Common myeloid progenitor, CD34-positive (primary cell): ENCODE data around the gene PPIL1.

Experiments
- CTCF ChIA-PET: fragments of 350-600 bp; sonication (Branson Sonifier 250); formaldehyde crosslinking; loops from one replicate; lab custom pipeline; 2021; ENCODE audit warnings: antibody characterized with exemption; lab: Charles Lee
- POLR2A ChIA-PET: fragments of 350-600 bp; sonication (Branson Sonifier 250); formaldehyde crosslinking; loops from one replicate; lab custom pipeline; 2021; ENCODE audit warnings: antibody characterized with exemption; lab: Charles Lee
- DNase-seq, 3 donors: peaks; one replicate each; pipeline versions ENCODE4 v3.0.0 to v3.0.0-alpha.2; 2013
- H3K27ac ChIP-seq, 2 experiments: 1 replicate in 1 of 2; 2 replicates in 1 of 2; pipeline ENCODE4 v1.7.0; 2013; ENCODE audit warnings: inconsistent platforms in 2 of 2, low read length in 2 of 2, mild to moderate bottlenecking in 2 of 2, low read depth in 1 of 2, moderate library complexity in 1 of 2; ENCODE audit not compliant: severe bottlenecking in 2 of 2, insufficient read depth in 1 of 2, poor library complexity in 1 of 2
- H3K27me3 ChIP-seq, 5 experiments: replicated peaks in 2 of 5; 1 replicate in 3 of 5; 2 replicates in 2 of 5; pipeline versions ENCODE4 v1.6.1 to v1.7.0; 2013; ENCODE audit warnings: low read length in 4 of 5, mild to moderate bottlenecking in 2 of 5, moderate library complexity in 2 of 5, inconsistent platforms in 1 of 5; ENCODE audit not compliant: insufficient read depth in 5 of 5, control insufficient read depth in 4 of 5
- H3K36me3 ChIP-seq, 4 experiments: 1 replicate in 2 of 4; 2 replicates in 2 of 4; pipeline versions ENCODE4 v1.6.1 to v1.7.0; 2013; ENCODE audit warnings: low read length in 3 of 4, control low read depth in 1 of 4, mild to moderate bottlenecking in 1 of 4; ENCODE audit not compliant: control insufficient read depth in 4 of 4, insufficient read depth in 4 of 4
- H3K4me1 ChIP-seq, 4 experiments: 1 replicate in 3 of 4; 2 replicates in 1 of 4; pipeline versions ENCODE4 v1.6.1 to v1.7.1; 2013; ENCODE audit warnings: low read length in 3 of 4, mild to moderate bottlenecking in 3 of 4, control low read depth in 1 of 4, inconsistent platforms in 1 of 4, moderate library complexity in 1 of 4; ENCODE audit not compliant: control insufficient read depth in 4 of 4, insufficient read depth in 4 of 4; ENCODE audit errors: control extremely low read depth in 1 of 4
- H3K4me3 ChIP-seq, 7 experiments: 1 replicate in 4 of 7; 2 replicates in 3 of 7; pipeline versions ENCODE4 v1.5.1 to v1.7.0; 2013; ENCODE audit warnings: mild to moderate bottlenecking in 7 of 7, low read length in 6 of 7, moderate library complexity in 6 of 7, inconsistent platforms in 2 of 7, low read depth in 2 of 7, control low read depth in 1 of 7; ENCODE audit not compliant: insufficient read depth in 4 of 7, control insufficient read depth in 1 of 7; ENCODE audit errors: extremely low read depth in 1 of 7
- H3K9me3 ChIP-seq, 5 experiments: 1 replicate in 4 of 5; 2 replicates in 1 of 5; pipeline versions ENCODE4 v1.6.1 to v1.7.1; 2013; ENCODE audit warnings: low read length in 4 of 5, mild to moderate bottlenecking in 2 of 5, inconsistent platforms in 1 of 5, low read depth in 1 of 5, moderate library complexity in 1 of 5; ENCODE audit not compliant: control insufficient read depth in 4 of 5, insufficient read depth in 2 of 5; ENCODE audit errors: control extremely low read depth in 1 of 5
- WGBS: methylation state at CpG from one replicate; pipeline ENCODE4 v1.1.5; 2013; ENCODE audit not compliant: insufficient coverage; 5-methylcytosine and 5-hydroxymethylcytosine counted together

The PPIL1 gene

GRCh38 chr6:36857325-36857724 lies 17.3 kb downstream of the PPIL1 start:
- POLR2A ChIA-PET, result no interaction called here
- Histone ChIP-seq H3K36me3 (peaks cover 7 to 53% (median 29%) of the 10 kb centered on the region in 4 experiments), H3K27me3 (no peaks in the 10 kb centered on the region), H3K4me3 (no peak overlapping the region), H3K9me3 (no peaks in the 10 kb centered on the region), H3K4me1 (peaks cover 0 to 17% (median 1%) of the 10 kb centered on the region in 4 experiments), H3K27ac (no peak overlapping the region)
- 100% methylated on average over 3 of the region's 4 CpGs for WGBS
- no peak for DNase-seq
- CTCF ChIA-PET, result interaction anchor here (0.7 to 1.7 kb wide), 7 partner anchors 8 to 107 kb away, joined by 3 to 8 read pairs (median 3); no protein-coding TSS in a partner anchor

- H3K4me1 ChIP-seq, result peaks cover 2 to 27% (median 5%) of the 10 kb centered on the region in 4 experiments
- WGBS, result 96% methylated on average over 6 of the region's 8 CpGs
- CTCF ChIA-PET, result interaction anchor here (0.6 to 1.7 kb wide), 3 partner anchors 18 to 90 kb away, joined by 3 to 8 read pairs (median 5); no protein-coding TSS in a partner anchor
These were observed 18.3 kb downstream of the PPIL1 start for GRCh38 chr6:36856277-36856676.

GRCh38 chr6:36855750-36856149 lies 18.9 kb downstream of the PPIL1 start:
- H3K4me1 ChIP-seq, result peaks cover 2 to 28% (median 5%) of the 10 kb centered on the region in 4 experiments
- peaks cover 7 to 49% (median 26%) of the 10 kb centered on the region in 4 experiments for H3K36me3 ChIP-seq
- DNase-seq, result no peak
- H3K9me3 ChIP-seq, result no peaks in the 10 kb centered on the region
- no peaks in the 10 kb centered on the region for H3K27me3 ChIP-seq
- ChIA-PET CTCF (interaction anchor here (0.6 kb wide), 1 partner anchor 18 kb away, joined by 3 read pairs; no protein-coding TSS in a partner anchor), POLR2A (no interaction called here)
- H3K4me3 ChIP-seq, result no peak overlapping the region
- 100% methylated on average over 7 of the region's 10 CpGs for WGBS
- H3K27ac ChIP-seq, result no peak overlapping the region

More at GRCh38 chr6:36856277-36856676, 18.3 kb downstream of the PPIL1 start:
- POLR2A ChIA-PET, result no interaction called here
- Histone ChIP-seq H3K9me3 (no peaks in the 10 kb centered on the region), H3K27ac (no peak overlapping the region), H3K27me3 (no peaks in the 10 kb centered on the region), H3K36me3 (peaks cover 7 to 49% (median 26%) of the 10 kb centered on the region in 4 experiments), H3K4me3 (no peak overlapping the region)
- no peak for DNase-seq

GRCh38 chr6:36853325-36853724 lies 21.3 kb downstream of the PPIL1 start:
- Histone ChIP-seq H3K9me3 (no peaks in the 10 kb centered on the region), H3K36me3 (peaks cover 7 to 38% (median 20%) of the 10 kb centered on the region in 4 experiments), H3K4me1 (peaks cover 12 to 49% (median 20%) of the 10 kb centered on the region in 4 experiments), H3K27me3 (peaks cover 0 to 3% (median 0%) of the 10 kb centered on the region in 5 experiments), H3K27ac (no peak overlapping the region), H3K4me3 (no peak overlapping the region)
- peak in 2 of 3 donors; percentile 55 to 59 for DNase-seq
- CTCF ChIA-PET, result interaction anchor here (1.0 to 10.8 kb wide), 18 partner anchors 9 to 238 kb away, joined by 3 to 189 read pairs (median 14); partner anchors contain the start of genes CPNE5 and PPIL1
- WGBS, result 77% methylated on average over 5 of the region's 5 CpGs
- POLR2A ChIA-PET, result interaction anchor here (0.6 kb wide), 1 partner anchor 75 kb away, joined by 3 read pairs; no protein-coding TSS in a partner anchor

GRCh38 chr6:36852481-36853147 lies 22.0 kb downstream of the PPIL1 start:
- H3K4me1 ChIP-seq, result peaks cover 12 to 50% (median 21%) of the 10 kb centered on the region in 4 experiments
- no peak overlapping the region for H3K27ac ChIP-seq
- ChIA-PET POLR2A (interaction anchor here (0.6 kb wide), 1 partner anchor 89 kb away, joined by 3 read pairs; no protein-coding TSS in a partner anchor), CTCF (interaction anchor here (0.8 to 10.8 kb wide), 28 partner anchors 8 to 237 kb away, joined by 3 to 189 read pairs (median 5); partner anchors contain the start of genes CPNE5 and PPIL1)
- DNase-seq, result no peak
- peaks cover 0 to 3% (median 0%) of the 10 kb centered on the region in 5 experiments for H3K27me3 ChIP-seq
- H3K9me3 ChIP-seq, result no peaks in the 10 kb centered on the region
- 71% methylated on average over 3 of the region's 4 CpGs for WGBS
- H3K36me3 ChIP-seq, result peaks cover 7 to 36% (median 19%) of the 10 kb centered on the region in 4 experiments
- H3K4me3 ChIP-seq, result no peak overlapping the region

GRCh38 chr6:36851626-36852025 lies 23.0 kb downstream of the PPIL1 start:
- Histone ChIP-seq H3K27me3 (peaks cover 0 to 3% (median 0%) of the 10 kb centered on the region in 5 experiments), H3K27ac (no peak overlapping the region), H3K9me3 (no peaks in the 10 kb centered on the region), H3K4me3 (no peak overlapping the region), H3K36me3 (peaks cover 7 to 31% (median 18%) of the 10 kb centered on the region in 4 experiments), H3K4me1 (peaks cover 12 to 50% (median 21%) of the 10 kb centered on the region in 4 experiments)
- DNase-seq, result peak in 2 of 3 donors; percentile 45 to 49
- POLR2A ChIA-PET, result interaction anchor here (0.6 to 1.0 kb wide), 2 partner anchors 53 to 88 kb away, joined by 3 to 5 read pairs; no protein-coding TSS in a partner anchor
- CTCF ChIA-PET, result interaction anchor here (0.6 to 10.8 kb wide), 29 partner anchors 8 to 311 kb away, joined by 3 to 189 read pairs (median 5); partner anchors contain the start of genes CPNE5 and PPIL1
- WGBS, result 26% methylated on average over 3 of the region's 4 CpGs
